Prostate gland (tissue), 2 donors: ENCODE data around the gene MFN2. TPM values are rescaled to one million over a fixed set of nuclear protein-coding genes. Genes with fewer than 3 reads are reported as not detected.
A peak's percentile ranks its signal among the peaks of the same experiment; 100 is the strongest.

Experiments
- DNase-seq: peaks from one replicate; pipeline ENCODE4 v3.0.0-alpha.2; 2019; ENCODE audit warnings: low spot score
- H3K27ac ChIP-seq, 2 donors: fragments of 200-600 bp; sonication (generic); 2 replicates each; pipeline ENCODE4 v1.5.1; 2017 to 2019
- H3K27me3 ChIP-seq: fragments of 200-600 bp; sonication (generic); replicated peaks from 2 replicates; pipeline ENCODE4 v1.5.1; 2019; ENCODE audit not compliant: insufficient read depth
- H3K36me3 ChIP-seq, 2 donors: fragments of 200-600 bp; sonication (generic); 1 replicate in 1 of 2; 2 replicates in 1 of 2; pipeline versions ENCODE4 v1.5.1 to v1.8.1; 2017 to 2019
- H3K4me1 ChIP-seq: fragments of 200-600 bp; sonication (generic); replicated peaks from 2 replicates; pipeline ENCODE4 v1.5.1; 2019
- H3K4me3 ChIP-seq, 2 donors: fragments of 200-600 bp; sonication (generic); 2 replicates each; pipeline ENCODE4 v1.5.1; 2017 to 2019
- H3K9me3 ChIP-seq: fragments of 200-600 bp; sonication (generic); 2 replicates; pipeline ENCODE4 v1.5.1; 2017
- CTCF ChIP-seq, 4 experiments: fragments of 200-600 bp in 2 of 4; fragments of 450-650 bp in 2 of 4; sonication (generic) in 2 of 4; IDR thresholded peaks; 1 replicate in 3 of 4; 2 replicates in 1 of 4; pipeline ENCODE4 v1.5.1; 2016 to 2019; ENCODE audit warnings: antibody characterized with exemption in 4 of 4, mild to moderate bottlenecking in 2 of 4, moderate library complexity in 2 of 4
- POLR2A ChIP-seq: fragments of 450-650 bp; IDR thresholded peaks from one replicate; pipeline ENCODE4 v1.6.1; 2016; ENCODE audit warnings: antibody characterized with exemption, mild to moderate bottlenecking
- POLR2AphosphoS5 ChIP-seq: sonication (generic); formaldehyde crosslinking; IDR thresholded peaks from one replicate; pipeline ENCODE4 v1.6.1; 2017; ENCODE audit warnings: antibody characterized with exemption
- WGBS: methylation state at CpG from one replicate; pipeline ENCODE4 v1.1.5; 2018; 5-methylcytosine and 5-hydroxymethylcytosine counted together
- intact Hi-C: fragments of 100-400 bp; cut with DNase I; formaldehyde crosslinking; loops from one replicate; pipeline ENCODE4 v1.14.2; 2022
- total RNA-seq, 2 donors: library from RNA; depleted of rRNA; stranded (reverse); fragments of >200 nt; gene quantifications; one replicate each; pipeline ENCODE4 v1.1.0, GENCODE V29; 2016

MFN2 gene
- total RNA-seq, 2 donors from 2014 or later, result 55.0 to 92.4 TPM

- WGBS, result 95% methylated on average over 11 of the region's 11 CpGs
- Histone ChIP-seq H3K36me3 (peaks cover 3 to 6% of the 10 kb centered on the region in 2 donors), H3K27me3 (no peaks in the 10 kb centered on the region), H3K9me3 (no peaks in the 10 kb centered on the region), H3K4me3 (no peak overlapping the region), H3K27ac (no peak overlapping the region), H3K4me1 (no peaks in the 10 kb centered on the region)
- intact Hi-C loops, result no loop called here
- no peak for DNase-seq
- TF ChIP-seq POLR2AphosphoS5, result no peak
- TF ChIP-seq POLR2A, result no peak
- TF ChIP-seq CTCF (IDR thresholded peaks at IDR 0.05), result no peak
Measured at GRCh38 chr1:11952455-11953109, 27.7 kb upstream of the MFN2 start.

DNA sequence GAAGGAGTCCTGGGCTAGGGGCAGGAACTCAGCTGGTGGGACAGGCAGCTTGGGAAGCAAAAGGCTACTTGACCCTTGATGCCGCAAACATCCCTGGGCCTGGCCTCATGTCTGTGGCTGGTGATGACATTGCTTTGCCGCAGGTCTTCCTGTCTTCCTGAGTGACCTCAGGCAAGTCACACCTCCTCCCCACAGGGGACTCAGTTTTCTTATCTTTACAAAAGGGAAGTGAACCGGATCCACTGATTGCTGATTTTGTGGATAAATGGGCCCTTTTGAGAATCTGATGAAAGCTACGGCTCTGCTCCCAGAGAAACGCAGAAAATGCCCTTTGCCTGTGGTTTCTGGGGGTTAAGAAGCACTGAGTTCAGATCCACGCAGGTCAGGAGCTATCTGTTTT is 25.0 kb upstream of the MFN2 start:
- 86% methylated on average over 6 of the region's 6 CpGs for WGBS
- intact Hi-C loops, result no loop called here
- H3K4me3 ChIP-seq, result no peak overlapping the region

DNA sequence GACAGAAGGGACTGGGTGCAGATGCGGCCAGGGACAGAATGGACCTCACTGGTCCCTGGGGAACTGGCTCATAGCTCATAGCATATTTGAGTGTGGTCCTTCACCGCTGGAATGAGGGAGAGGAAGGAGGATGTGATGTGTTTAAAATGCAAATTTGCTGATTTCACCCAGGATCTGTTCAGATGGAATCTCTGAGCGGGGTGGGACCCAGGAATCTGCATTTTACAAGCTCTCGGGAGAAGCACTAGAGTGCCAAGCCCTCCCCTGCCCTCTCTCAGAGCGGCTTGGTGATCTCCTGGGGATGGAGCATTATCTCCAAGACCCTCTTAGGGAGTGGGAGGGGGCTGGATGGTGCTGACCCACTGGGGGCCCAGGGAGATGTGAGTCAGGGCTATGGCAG is 22.8 kb upstream of the MFN2 start:
- intact Hi-C loops, result no loop called here
- peaks cover 2 to 6% of the 10 kb centered on the region in 2 donors for H3K36me3 ChIP-seq
- 90% methylated on average over 5 of the region's 5 CpGs for WGBS

More for the DNA sequence above, 25.0 kb upstream of the MFN2 start:
- H3K36me3 ChIP-seq, result peaks cover 4 to 6% of the 10 kb centered on the region in 2 donors
- TF ChIP-seq POLR2AphosphoS5 (no peak), POLR2A (no peak), CTCF (IDR thresholded peaks at IDR 0.05) (no peak)
- H3K27me3 ChIP-seq, result no peaks in the 10 kb centered on the region
- no peaks in the 10 kb centered on the region for H3K4me1 ChIP-seq
- H3K9me3 ChIP-seq, result no peaks in the 10 kb centered on the region
- no peak for DNase-seq
- no peak overlapping the region for H3K27ac ChIP-seq

DNA sequence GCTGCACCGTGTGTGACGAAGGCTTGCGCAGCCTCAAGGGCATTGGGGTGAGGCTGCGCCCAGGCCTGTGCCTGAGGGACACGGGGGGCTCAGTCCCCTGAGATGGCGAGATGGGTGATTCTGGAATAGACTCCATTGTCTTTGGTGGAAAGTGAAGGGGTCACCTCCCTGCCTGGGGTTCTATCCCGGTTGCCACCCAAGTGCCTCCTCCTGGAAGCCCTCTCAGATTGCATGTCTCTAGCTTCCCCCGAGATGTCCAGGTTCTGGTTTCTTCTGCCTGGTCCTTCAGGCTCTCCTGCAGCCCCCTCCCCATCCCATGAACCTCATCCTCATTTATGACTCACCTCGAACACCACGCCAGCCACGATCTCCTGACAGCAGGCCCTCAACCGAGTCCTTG is 22.3 kb upstream of the MFN2 start:
- Histone ChIP-seq H3K4me1 (no peaks in the 10 kb centered on the region), H3K36me3 (peaks cover 2 to 6% of the 10 kb centered on the region in 2 donors), H3K4me3 (no peak overlapping the region), H3K9me3 (no peaks in the 10 kb centered on the region), H3K27me3 (no peaks in the 10 kb centered on the region), H3K27ac (no peak overlapping the region)
- no peak for DNase-seq
- TF ChIP-seq CTCF (IDR thresholded peaks at IDR 0.05) (no peak), POLR2AphosphoS5 (no peak)
- WGBS, result 94% methylated on average over 12 of the region's 12 CpGs
- intact Hi-C loops, result no loop called here

More for the DNA sequence above, 22.8 kb upstream of the MFN2 start:
- no peak overlapping the region for H3K4me3 ChIP-seq
- H3K4me1 ChIP-seq, result no peaks in the 10 kb centered on the region
- H3K9me3 ChIP-seq, result no peaks in the 10 kb centered on the region
- H3K27ac ChIP-seq, result no peak overlapping the region
- TF ChIP-seq CTCF (IDR thresholded peaks at IDR 0.05) (no peak), POLR2AphosphoS5 (no peak), POLR2A (no peak)
- no peak for DNase-seq
- no peaks in the 10 kb centered on the region for H3K27me3 ChIP-seq

DNA sequence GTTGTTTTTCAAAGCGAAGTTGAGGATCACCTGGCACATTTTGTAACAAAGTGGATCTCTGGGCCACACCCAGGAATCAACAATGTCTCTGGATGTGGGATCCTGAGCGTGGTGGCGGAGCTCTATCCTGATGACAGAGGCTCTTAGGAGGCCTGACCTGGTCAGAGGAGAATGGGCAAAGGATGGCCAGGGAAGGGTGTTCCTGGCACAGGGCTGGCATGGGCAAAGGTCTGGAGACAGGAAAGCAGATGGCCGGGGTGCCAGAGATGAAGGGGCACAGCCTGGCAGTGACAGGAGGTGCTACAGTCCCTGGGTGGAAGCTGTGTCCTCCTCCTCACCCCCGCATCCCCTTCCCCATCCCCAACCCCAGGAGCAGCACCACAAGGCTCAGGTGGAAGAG is 20.0 kb upstream of the MFN2 start:
- 94% methylated on average over 5 of the region's 5 CpGs for WGBS
- H3K36me3 ChIP-seq, result peaks cover 2 to 6% of the 10 kb centered on the region in 2 donors

More for the DNA sequence above, 20.0 kb upstream of the MFN2 start:
- intact Hi-C loops, result no loop called here
- H3K4me3 ChIP-seq, result no peak overlapping the region
- no peaks in the 10 kb centered on the region for H3K9me3 ChIP-seq
- no peak for TF ChIP-seq POLR2A
- TF ChIP-seq CTCF (IDR thresholded peaks at IDR 0.05), result no peak
- no peaks in the 10 kb centered on the region for H3K27me3 ChIP-seq
- peak overlapping the region in 1 of 2 donors; percentile 42 for H3K27ac ChIP-seq
- no peak for DNase-seq
- no peaks in the 10 kb centered on the region for H3K4me1 ChIP-seq
